Activated T-cell treated with anti-CD3 and anti-CD28 coated beads, Interleukin-2, amount 50 U/mL, for 48 hours (primary cell): Measurements from ENCODE around the gene SERPINI1.
"Not testable (repeated sequence)": the region's sequence is repeated elsewhere in the genome, so short reads cannot be mapped to it uniquely, and the experiment has no call there.

Source experiments
- DNase-seq, 2 experiments: peaks; one replicate each; pipeline ENCODE4 v3.0.0-alpha.2; 2020

The SERPINI1 gene

GRCh38 chr3:167798443-167798842, 62.9 kb downstream of the SERPINI1 start:
- no peak for DNase-seq

DNA sequence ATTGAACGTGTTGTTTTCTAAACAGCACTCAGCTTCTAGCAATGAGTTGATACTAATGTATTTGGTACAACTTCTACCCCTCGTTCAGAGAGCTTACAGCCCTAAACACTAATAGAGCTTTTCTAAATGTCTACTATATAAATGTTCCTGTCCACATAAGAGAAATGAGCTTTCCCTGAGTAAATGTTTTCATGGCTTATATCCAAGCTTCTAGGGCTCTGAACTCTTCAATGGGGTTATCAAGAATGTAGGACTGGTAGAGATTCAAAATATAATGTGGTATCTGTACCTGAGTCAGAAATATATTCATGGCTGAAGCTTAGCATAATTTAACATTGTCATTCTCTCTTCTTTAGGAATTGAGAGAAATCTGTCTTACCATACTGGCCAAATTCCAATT, 73.4 kb downstream of the SERPINI1 start:
- no peak for DNase-seq

GRCh38 chr3:167810236-167810635, 74.7 kb downstream of the SERPINI1 start:
- DNase-seq, result no peak

- no peak for DNase-seq
Measured at GRCh38 chr3:167811031-167811430, 75.5 kb downstream of the SERPINI1 start.

- no peak for DNase-seq
Measured at GRCh38 chr3:167813169-167814123, 77.9 kb downstream of the SERPINI1 start.

- DNase-seq, result no peak
Measured at GRCh38 chr3:167814441-167814951, 79.0 kb downstream of the SERPINI1 start.

DNA sequence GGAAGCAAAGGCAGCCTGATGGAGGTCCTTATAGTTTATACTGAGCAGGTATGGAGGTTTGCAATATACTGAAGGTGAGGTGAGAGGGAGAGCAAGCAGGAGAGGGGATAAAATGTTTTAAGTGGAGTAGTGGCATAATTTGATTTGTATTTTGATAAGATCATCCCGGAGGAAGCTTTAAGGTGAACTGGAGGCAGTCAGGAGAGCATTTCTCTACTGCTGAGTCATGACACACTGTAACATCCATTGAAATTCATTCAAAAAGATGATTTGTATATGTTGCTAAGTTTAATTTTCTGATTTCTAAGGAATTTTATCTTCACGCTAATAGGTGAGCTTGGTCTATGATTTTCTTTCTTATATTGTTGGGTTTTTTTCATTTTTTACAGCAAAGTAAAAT, 81.4 kb downstream of the SERPINI1 start:
- no peak for DNase-seq

DNA sequence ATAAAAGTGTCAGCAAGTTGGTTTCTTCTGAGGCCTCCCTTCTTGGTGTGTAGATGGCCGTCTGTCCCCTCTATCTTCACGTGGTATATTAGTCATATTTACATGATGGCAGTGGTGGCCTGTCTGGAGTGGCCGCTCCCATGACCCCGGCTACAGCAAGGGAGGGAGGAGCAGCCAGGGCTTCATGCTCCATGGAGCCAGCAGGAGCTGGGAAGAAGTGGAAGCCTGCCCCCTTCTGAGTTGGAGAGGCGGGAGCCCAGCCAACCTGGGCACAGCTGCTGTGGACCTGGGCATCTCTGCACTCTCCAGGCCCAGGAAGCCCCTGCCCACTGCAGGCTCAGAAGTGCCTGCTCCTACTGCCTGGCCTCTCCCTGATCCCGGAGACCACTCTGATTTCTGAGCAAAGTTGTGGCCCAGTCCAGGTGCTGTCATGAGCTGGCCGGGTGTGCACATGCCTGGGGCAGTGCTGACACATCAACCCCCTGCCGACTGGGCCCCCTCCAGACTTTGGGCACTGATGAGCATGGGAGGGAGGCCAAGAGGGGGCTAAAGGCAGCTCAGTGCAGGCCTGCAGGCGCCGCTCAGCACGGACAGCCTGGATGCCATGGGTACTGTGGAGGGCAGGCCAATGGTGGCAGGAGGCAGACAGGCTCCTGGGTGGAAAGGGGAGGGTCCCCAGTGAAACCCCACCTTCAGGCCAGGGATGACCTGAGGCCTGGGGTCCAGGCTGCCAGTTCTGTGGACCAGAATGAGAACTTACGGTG, 84.8 kb downstream of the SERPINI1 start:
- DNase-seq, result no peak

DNA sequence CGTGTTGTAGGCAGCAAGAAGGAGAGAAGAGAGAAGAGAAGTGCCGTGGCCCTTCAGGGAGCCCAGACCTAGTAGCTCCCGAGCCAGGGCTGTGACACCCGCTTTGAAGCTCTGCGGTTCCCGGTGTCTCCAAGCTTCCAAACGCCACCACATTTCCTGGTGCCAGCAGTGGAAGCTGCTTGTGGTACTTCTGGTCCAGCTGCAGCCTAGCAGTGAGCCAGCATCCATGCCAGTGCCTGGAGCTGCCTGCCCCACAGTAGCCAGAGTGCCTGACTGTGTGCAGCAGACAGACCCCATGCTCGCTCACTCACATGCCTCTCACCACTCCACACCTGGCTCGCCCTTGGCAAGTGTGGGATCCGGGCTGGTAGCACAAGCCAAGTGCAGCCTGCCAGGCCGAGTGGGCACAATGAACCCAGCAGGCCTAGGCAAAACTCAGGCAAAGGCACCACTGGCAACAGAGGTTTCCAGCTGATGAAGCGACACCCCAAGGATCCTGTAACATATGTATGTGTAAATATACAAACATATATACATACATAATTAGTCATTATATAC, 85.8 kb downstream of the SERPINI1 start:
- no peak for DNase-seq

DNA sequence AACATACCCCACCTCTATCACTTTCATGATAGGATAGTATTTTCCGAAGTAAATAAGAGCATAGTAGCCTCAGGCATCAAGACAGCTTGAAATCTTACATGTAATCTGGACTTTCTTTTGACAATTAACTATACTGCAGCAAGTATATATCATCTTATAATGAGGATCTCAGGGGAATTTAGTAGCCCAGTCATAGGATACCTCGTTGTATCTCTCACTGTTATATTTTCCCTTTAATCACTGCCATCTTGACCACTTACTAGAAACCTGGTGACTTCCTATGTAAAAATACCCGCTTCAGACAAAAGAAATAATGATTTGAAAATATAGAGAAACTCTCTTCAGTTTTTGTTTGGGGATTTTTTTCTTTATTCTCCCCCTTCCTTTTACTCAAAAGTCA, 88.2 kb downstream of the SERPINI1 start:
- no peak for DNase-seq

- DNase-seq, result not testable (repeated sequence)
Measured at GRCh38 chr3:167827588-167827987, 92.1 kb downstream of the SERPINI1 start.

DNA sequence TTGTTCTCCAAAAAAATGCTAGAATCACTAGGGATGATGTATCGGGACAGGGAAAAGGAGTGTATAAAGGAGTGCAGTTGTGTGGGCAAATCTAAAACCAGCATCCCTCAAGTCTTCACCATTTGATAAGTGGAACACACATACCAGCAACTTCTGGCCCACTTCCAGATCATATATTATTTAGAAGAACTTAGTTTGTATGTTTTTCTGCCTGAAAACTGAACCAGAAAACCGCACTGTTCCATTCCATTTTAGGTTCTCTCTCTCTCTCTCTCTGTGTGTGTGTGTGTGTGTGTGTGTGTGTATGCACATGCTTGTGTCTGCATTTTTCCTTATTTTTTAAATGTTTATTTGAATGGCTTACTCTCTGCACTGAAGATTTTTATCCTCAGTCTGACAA, 93.5 kb downstream of the SERPINI1 start:
- DNase-seq, result no peak

GRCh38 chr3:167830007-167830406, 94.5 kb downstream of the SERPINI1 start:
- DNase-seq, result no peak

DNA sequence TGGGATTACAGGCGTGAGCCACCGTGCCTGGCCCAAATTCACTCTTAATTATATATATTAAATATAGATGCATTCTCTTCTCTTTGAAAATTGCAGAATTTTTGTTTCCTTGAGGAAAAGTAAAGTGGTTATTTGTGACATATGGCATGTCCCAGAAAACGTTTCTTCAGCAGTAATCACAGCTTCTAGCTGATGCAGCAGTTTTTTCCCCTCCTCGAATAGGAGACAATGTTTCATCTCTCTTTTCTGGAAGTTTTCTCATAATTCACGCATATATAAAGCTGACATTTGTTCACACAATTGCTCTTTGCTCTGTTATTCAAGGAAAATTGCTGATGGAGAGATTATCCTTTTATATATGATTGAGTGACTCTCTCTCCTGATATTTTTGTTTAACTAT, 99.8 kb downstream of the SERPINI1 start:
- DNase-seq, result no peak

DNA sequence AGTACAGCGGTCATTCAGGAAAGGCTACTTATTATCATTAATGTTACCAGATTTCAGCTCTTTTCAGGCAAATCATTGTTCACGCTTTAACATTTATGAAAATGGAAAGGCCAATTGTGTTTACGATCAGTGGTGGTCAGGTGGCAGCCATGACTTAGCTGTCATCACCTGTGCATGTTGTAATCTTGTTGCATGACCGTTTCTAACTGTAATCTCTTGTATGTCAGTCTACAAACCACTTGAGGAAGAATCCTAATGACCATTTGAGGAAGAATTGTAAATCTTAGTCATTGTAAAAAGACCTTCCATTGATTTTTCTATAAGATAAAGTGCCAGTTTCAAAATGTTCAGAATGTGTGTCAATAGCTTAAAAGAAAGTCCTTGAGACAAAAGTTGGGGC, 100.4 kb downstream of the SERPINI1 start:
- no peak for DNase-seq

DNA sequence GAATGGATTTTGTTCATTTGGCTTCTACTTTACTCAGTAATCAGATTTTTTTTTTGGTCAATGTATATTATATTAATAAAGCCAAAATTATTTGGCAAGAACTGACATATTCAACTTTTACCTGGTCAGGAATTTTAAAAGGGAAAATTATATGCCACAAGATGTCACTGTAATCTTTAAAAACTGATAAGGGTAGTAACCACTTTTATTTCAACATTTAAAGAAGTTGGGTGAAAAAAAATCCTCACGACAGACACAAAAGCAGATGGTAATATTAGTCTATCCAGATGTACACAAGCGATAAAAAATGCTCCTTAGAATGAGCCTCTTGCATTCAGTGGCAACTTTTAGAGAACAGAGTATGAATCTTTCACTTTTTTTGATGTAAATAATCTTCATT, 101.9 kb downstream of the SERPINI1 start:
- DNase-seq, result no peak

GRCh38 chr3:167839460-167840134, 104.1 kb downstream of the SERPINI1 start:
- no peak for DNase-seq

DNA sequence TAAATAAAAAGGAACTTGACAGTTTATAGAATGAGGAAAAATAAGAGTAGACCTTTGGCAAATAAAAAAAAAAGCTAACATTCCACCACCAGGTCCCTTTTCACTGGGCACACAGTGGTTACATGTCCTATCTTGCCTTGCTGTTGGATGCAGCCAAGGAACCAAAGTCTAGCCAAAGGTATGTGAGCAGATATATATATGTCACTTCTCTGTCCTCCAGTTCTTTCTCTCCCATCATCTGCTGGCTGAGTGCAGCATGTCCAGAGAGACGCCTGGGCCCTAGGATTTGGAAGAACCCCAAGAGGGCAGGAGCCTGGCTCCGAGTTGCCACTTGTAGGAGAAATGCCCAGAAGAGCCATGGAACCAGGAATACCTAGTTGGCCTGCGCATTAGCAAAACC, 104.7 kb downstream of the SERPINI1 start:
- no peak for DNase-seq

GRCh38 chr3:167843481-167843880, 108.0 kb downstream of the SERPINI1 start:
- no peak for DNase-seq

- DNase-seq, result no peak
Measured at GRCh38 chr3:167843886-167844285, 108.4 kb downstream of the SERPINI1 start.

DNA sequence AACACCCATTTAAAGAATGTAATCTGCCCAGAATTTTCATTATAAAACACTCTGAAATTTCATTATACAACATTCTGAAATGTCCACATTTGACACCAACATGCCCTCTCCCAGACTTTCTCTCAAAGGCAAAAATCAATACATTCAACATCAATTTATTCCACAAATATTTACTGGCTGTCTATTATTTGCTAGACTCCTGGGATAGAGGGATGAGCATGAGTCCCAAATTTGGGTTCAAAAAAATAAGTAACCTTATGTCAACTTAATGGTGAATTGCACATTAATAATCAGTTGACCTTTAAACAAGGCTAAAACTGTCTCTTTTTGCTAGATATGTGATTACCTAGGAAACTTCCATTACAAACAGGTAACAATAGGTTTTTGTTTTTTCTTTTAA, 109.0 kb downstream of the SERPINI1 start:
- no peak for DNase-seq

DNA sequence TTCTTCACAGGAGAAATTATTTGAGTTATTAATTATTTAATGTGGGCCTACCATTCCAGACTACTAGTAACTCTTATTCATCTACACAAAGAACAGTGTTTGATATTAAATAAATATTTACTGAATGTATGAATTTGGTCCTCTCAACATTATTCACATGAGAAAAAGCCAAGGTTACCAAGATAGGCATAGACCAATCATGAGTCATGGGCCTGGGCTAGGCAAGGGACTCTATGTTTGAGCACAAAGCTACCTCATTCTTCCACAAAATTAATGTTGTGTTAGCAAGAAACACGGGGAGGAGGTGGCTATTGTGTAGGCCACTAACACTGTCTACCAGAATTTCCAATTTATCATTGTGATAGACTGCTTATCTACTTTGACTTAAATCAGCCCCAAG, 115.7 kb downstream of the SERPINI1 start:
- DNase-seq, result no peak

DNA sequence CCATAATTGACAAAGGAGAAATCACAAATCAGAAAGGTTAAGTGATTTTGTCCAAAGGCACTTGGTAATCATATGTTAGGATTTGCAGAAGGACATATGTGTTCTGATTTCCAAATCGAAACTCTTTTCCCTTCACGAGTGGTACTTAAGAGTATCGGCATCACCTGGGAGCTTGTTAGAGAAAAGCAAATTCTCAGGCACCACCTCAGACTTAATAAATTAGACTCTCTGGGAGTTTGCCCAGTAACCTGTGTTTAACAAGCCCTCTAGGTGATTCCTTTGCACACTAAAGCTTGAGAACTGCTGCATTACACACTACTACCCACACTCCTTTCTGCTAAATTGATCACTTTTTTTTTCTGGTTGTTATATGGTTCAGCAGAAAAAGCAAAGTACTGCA, 116.2 kb downstream of the SERPINI1 start:
- DNase-seq, result no peak
